ENCODE data around the gene TMEM178B. TPM values are rescaled to one million over a fixed set of nuclear protein-coding genes. Genes with fewer than 3 reads are reported as not detected.

TMEM178B gene
- total and polyA plus RNA-seq, 2 donors (not counting 1 experiment from before 2014, with no cell fraction given): 0.28 to 0.96 TPM

GRCh38 chr7:141323826-141324225 lies 250.0 kb downstream of the TMEM178B start:
- ChIA-PET POLR2A (no interaction called here), CTCF (no interaction called here)
- Mint-ChIP-seq H3K27ac (no peak overlapping the region), H3K27me3 (peaks cover 5% of the 10 kb centered on the region), H3K4me1 (no peaks in the 10 kb centered on the region), H3K4me3 (no peak overlapping the region), H3K9me3 (ENCODE audit: insufficient read depth) (peaks cover 3% of the 10 kb centered on the region)
- intact Hi-C loops (cut with micrococcal nuclease): no loop called here
- H3K27me3 ChIP-seq (replicated peaks in 1 of 4; ENCODE audit: control extremely low read depth in 1 of 4, control insufficient read depth in 3 of 4, insufficient read depth in 4 of 4, low read length in 3 of 4): peaks cover 0 to 7% (median 0%) of the 10 kb centered on the region in 4 experiments
- H3K9ac ChIP-seq (ENCODE audit: low read length): no peak overlapping the region
- DNase-seq: no peak
- H3K4me1 ChIP-seq (ENCODE audit: control insufficient read depth in 2 of 2, insufficient read depth in 2 of 2, low read length in 2 of 2): no peaks in the 10 kb centered on the region
- H3K27ac ChIP-seq (ENCODE audit: low read length in 2 of 2): no peak overlapping the region
- TF ChIP-seq EZH2 (IDR thresholded peaks at IDR 0.05; ENCODE audit: borderline replicate concordance, insufficient read depth, low read depth, low read length, poor library complexity, severe bottlenecking): no peak
- no peak for TF ChIP-seq CTCF (IDR thresholded peaks at IDR 0.05)
- no peaks in the 10 kb centered on the region for H3K9me3 ChIP-seq (ENCODE audit: control extremely low read depth in 1 of 3, control insufficient read depth in 2 of 3, insufficient read depth in 1 of 3, low read length in 2 of 3)
- no peaks in the 10 kb centered on the region for H3K79me2 ChIP-seq (ENCODE audit: control insufficient read depth, insufficient read depth, low read length)
- H2AFZ ChIP-seq (ENCODE audit: insufficient read depth, low read depth, low read length, poor library complexity, severe bottlenecking): no peak overlapping the region
- no peaks in the 10 kb centered on the region for H3K36me3 ChIP-seq (replicated peaks in 1 of 2; ENCODE audit: control extremely low read depth in 1 of 2, control insufficient read depth in 1 of 2, extremely low read depth in 1 of 2, insufficient read depth in 2 of 2, low read length in 1 of 2)
- 84% methylated on average over 4 of the region's 4 CpGs for WGBS (ENCODE audit: insufficient coverage)
- H3K4me2 ChIP-seq (replicated peaks; ENCODE audit: low read depth, low read length, poor library complexity, severe bottlenecking): no peak overlapping the region
- no peaks in the 10 kb centered on the region for H4K20me1 ChIP-seq (ENCODE audit: control insufficient read depth, insufficient read depth, low read length, poor library complexity, severe bottlenecking)
- H3K4me3 ChIP-seq (ENCODE audit: control extremely low read depth in 1 of 5, extremely low read depth in 1 of 5, insufficient read depth in 1 of 5, low read depth in 2 of 5, low read length in 4 of 5): no peak overlapping the region
- no peak for ATAC-seq (ENCODE audit: low read depth)

DNA sequence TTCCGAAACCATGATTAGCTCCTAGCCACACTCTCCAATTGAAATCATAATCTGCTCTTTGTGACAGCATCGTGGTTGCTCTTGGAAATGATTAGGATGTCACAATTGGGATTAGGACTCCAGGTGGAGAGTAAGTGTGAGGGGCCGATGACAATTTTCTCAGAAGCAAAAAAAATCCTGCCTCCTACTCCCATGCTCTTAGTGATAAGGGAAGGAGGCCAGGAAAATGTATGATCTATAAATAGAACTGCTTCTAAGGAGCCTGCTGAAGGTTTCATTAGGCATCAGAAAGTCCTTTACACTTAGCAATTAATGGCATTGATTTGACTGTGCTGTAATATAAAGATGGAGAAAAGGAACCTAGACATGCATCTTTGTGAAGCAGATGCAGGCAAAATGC lies 251.0 kb downstream of the TMEM178B start:
- ATAC-seq (ENCODE audit: low read depth): no peak
- H3K4me2 ChIP-seq (replicated peaks; ENCODE audit: low read depth, low read length, poor library complexity, severe bottlenecking): no peak overlapping the region

More for the DNA sequence above, 251.0 kb downstream of the TMEM178B start:
- TF ChIP-seq CTCF (IDR thresholded peaks at IDR 0.05) (no peak), EZH2 (IDR thresholded peaks at IDR 0.05; ENCODE audit: borderline replicate concordance, insufficient read depth, low read depth, low read length, poor library complexity, severe bottlenecking) (no peak)
- Histone ChIP-seq H3K36me3 (replicated peaks in 1 of 2; ENCODE audit: control extremely low read depth in 1 of 2, control insufficient read depth in 1 of 2, extremely low read depth in 1 of 2, insufficient read depth in 2 of 2, low read length in 1 of 2) (no peaks in the 10 kb centered on the region), H3K79me2 (ENCODE audit: control insufficient read depth, insufficient read depth, low read length) (no peaks in the 10 kb centered on the region), H2AFZ (ENCODE audit: insufficient read depth, low read depth, low read length, poor library complexity, severe bottlenecking) (no peak overlapping the region), H4K20me1 (ENCODE audit: control insufficient read depth, insufficient read depth, low read length, poor library complexity, severe bottlenecking) (no peaks in the 10 kb centered on the region), H3K4me3 (ENCODE audit: control extremely low read depth in 1 of 5, extremely low read depth in 1 of 5, insufficient read depth in 1 of 5, low read depth in 2 of 5, low read length in 4 of 5) (no peak overlapping the region), H3K27ac (ENCODE audit: low read length in 2 of 2) (no peak overlapping the region), H3K27me3 (replicated peaks in 1 of 4; ENCODE audit: control extremely low read depth in 1 of 4, control insufficient read depth in 3 of 4, insufficient read depth in 4 of 4, low read length in 3 of 4) (peaks cover 0 to 3% (median 0%) of the 10 kb centered on the region in 4 experiments), H3K9me3 (ENCODE audit: control extremely low read depth in 1 of 3, control insufficient read depth in 2 of 3, insufficient read depth in 1 of 3, low read length in 2 of 3) (no peaks in the 10 kb centered on the region), H3K4me1 (ENCODE audit: control insufficient read depth in 2 of 2, insufficient read depth in 2 of 2, low read length in 2 of 2) (no peaks in the 10 kb centered on the region), H3K9ac (ENCODE audit: low read length) (no peak overlapping the region)
- H3K27ac Mint-ChIP-seq: no peak overlapping the region
- no peaks in the 10 kb centered on the region for H3K4me1 Mint-ChIP-seq
- peaks cover 3% of the 10 kb centered on the region for H3K9me3 Mint-ChIP-seq (ENCODE audit: insufficient read depth)
- POLR2A ChIA-PET: no interaction called here
- CTCF ChIA-PET: no interaction called here
- WGBS (ENCODE audit: insufficient coverage): no CpG with 5 or more reads among the region's 3 CpGs
- H3K27me3 Mint-ChIP-seq: peaks cover 5% of the 10 kb centered on the region
- H3K4me3 Mint-ChIP-seq: no peak overlapping the region
- intact Hi-C loops (cut with micrococcal nuclease): no loop called here
- DNase-seq: no peak

Data from B cell (primary cell).